ENCODE measurements around the gene MT1B. TPM values are rescaled to one million over a fixed set of nuclear protein-coding genes. Genes with fewer than 3 reads are reported as not detected.

The MT1B gene
- total RNA-seq, 2 donors from 2014 or later: not detected

- Histone ChIP-seq H3K27me3 (replicated peaks; ENCODE audit: insufficient read depth) (peaks cover 9% of the 10 kb centered on the region), H3K4me1 (ENCODE audit: control insufficient read depth in 1 of 2, low read depth in 2 of 2) (peaks cover 12 to 25% of the 10 kb centered on the region in 2 donors), H3K9me3 (no peaks in the 10 kb centered on the region), H3K4me3 (no peak overlapping the region), H3K27ac (no peak overlapping the region), H3K36me3 (no peaks in the 10 kb centered on the region)
- ATAC-seq (ENCODE audit: insufficient number of reproducible peaks, low FRiP score, low read depth): no peak
- DNase-seq (ENCODE audit: low spot score): no peak
- TF ChIP-seq, protein P1, sequence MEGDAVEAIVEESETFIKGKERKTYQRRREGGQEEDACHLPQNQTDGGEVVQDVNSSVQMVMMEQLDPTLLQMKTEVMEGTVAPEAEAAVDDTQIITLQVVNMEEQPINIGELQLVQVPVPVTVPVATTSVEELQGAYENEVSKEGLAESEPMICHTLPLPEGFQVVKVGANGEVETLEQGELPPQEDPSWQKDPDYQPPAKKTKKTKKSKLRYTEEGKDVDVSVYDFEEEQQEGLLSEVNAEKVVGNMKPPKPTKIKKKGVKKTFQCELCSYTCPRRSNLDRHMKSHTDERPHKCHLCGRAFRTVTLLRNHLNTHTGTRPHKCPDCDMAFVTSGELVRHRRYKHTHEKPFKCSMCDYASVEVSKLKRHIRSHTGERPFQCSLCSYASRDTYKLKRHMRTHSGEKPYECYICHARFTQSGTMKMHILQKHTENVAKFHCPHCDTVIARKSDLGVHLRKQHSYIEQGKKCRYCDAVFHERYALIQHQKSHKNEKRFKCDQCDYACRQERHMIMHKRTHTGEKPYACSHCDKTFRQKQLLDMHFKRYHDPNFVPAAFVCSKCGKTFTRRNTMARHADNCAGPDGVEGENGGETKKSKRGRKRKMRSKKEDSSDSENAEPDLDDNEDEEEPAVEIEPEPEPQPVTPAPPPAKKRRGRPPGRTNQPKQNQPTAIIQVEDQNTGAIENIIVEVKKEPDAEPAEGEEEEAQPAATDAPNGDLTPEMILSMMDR (IDR thresholded peaks at IDR 0.05): no peak
These were observed 27.5 kb downstream of the MT1B start for GRCh38 chr16:56679078-56679730.

DNA sequence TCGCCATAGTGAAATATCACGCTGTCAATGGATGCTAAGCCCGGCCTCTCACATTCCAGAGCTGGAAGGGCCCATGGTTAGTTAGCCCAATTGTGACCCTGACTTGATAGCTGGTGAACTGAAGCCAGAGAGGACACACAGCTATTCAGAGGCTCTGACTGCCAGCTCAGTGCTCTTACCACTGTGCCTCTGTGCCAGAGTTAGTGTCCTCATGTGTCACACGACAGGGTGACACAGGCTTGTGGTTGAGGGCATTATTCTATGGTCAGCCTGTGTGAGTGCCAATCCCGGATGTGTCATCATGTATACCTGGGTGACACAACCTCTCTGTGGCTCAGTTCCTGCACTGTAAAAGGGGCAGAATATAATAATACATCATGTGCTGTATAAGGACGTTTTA lies 28.1 kb downstream of the MT1B start:
- TF ChIP-seq, protein P1 (IDR thresholded peaks at IDR 0.05): no peak
- H3K9me3 ChIP-seq: no peaks in the 10 kb centered on the region
- no peak for ATAC-seq (ENCODE audit: insufficient number of reproducible peaks, low FRiP score, low read depth)
- H3K36me3 ChIP-seq: no peaks in the 10 kb centered on the region
- DNase-seq (ENCODE audit: low spot score): no peak
- H3K4me1 ChIP-seq (ENCODE audit: control insufficient read depth in 1 of 2, low read depth in 2 of 2): peaks cover 14 to 31% of the 10 kb centered on the region in 2 donors
- peaks cover 9% of the 10 kb centered on the region for H3K27me3 ChIP-seq (replicated peaks; ENCODE audit: insufficient read depth)
- no peak overlapping the region for H3K4me3 ChIP-seq
- H3K27ac ChIP-seq: no peak overlapping the region

DNA sequence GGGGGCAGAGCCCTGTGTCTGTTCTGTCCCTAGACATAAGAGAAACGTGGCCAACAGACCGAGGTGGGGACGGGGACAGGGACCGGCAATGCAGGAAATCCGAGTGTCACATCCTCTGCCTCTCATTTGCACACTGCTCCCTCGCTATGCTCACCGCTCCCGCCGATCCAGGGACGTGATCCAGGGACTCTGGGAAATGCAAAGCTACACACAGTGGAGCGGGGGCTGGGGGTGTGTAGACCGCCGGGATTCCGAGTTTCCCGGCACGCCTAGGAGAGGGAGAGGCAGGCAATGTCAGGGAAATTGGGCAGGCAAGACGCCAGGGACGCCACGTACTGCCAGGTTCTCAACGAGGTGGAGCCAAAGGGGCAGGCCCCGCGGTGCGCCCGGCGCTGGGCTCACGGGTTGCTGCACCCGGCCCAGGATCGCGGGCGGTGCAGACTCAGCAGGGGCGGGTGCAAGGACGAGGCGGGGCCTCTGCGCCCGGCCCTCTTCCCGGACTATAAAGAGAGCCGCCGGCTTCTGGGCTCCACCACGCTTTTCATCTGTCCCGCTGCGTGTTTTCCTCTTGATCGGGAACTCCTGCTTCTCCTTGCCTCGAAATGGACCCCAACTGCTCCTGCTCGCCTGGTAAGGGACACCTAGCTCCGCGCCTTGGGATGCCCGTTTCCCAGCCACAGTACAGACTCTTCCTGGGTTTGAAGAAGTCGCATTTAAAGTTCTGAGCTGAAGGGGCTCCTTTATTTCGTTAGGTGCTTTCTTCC lies 30.4 kb downstream of the MT1B start, which contains the start of gene MT1X:
Gene MT1X, plus strand, starts transcription at position 532 of the 764 bp plus-strand sequence. Its CDS starts 71 bp downstream, at position 603.
- peaks cover 20 to 35% of the 10 kb centered on the region in 2 donors for H3K4me1 ChIP-seq (ENCODE audit: control insufficient read depth in 1 of 2, low read depth in 2 of 2)
- peak within 1 kb of the TSS; percentile 80 for H3K27ac ChIP-seq
- ATAC-seq (ENCODE audit: insufficient number of reproducible peaks, low FRiP score, low read depth) (peak; percentile 58), DNase-seq (ENCODE audit: low spot score) (peak; percentile 80)
- TF ChIP-seq, protein P1 (IDR thresholded peaks at IDR 0.05): no peak
- H3K9me3 ChIP-seq: no peaks in the 10 kb centered on the region
- H3K4me3 ChIP-seq: peak within 1 kb of the TSS; percentile 85
- H3K36me3 ChIP-seq: no peaks in the 10 kb centered on the region
- no peaks in the 10 kb centered on the region for H3K27me3 ChIP-seq (replicated peaks; ENCODE audit: insufficient read depth)

DNA sequence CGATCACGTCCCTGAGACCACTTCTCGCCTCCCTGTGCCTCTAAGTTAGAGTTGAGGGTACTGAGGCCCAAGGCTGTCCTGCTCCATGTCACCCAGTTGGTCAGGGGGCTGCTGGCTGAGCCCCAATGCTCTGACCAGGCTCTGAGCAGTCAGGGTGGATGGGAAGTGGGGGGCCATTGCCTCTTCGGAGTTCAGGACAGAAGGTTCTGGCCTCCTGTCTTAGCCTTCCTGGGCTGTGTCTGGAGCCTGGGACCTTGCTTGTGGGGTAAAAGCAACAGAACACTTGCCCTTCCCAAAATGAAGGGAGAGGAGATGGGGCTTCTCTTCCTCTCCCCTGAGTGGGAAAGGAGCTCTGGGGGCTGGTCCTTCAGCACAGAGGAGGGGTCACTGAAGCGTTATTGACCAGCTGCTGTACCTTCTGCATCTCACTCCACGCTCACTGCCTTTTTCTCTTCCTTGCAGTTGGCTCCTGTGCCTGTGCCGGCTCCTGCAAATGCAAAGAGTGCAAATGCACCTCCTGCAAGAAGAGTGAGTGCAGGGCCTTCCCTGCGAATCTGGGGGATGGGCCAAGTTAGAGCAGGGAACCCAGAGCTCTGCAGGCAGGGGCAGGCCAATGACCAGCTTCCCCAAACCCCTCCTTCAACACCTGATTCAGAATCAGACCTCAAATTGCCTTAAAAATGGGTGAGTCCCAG lies 31.2 kb downstream of the MT1B start:
- Histone ChIP-seq H3K4me3 (peak overlapping the region; percentile 85), H3K27ac (peak overlapping the region; percentile 80), H3K36me3 (no peaks in the 10 kb centered on the region), H3K4me1 (ENCODE audit: control insufficient read depth in 1 of 2, low read depth in 2 of 2) (peaks cover 20 to 35% of the 10 kb centered on the region in 2 donors), H3K9me3 (no peaks in the 10 kb centered on the region), H3K27me3 (replicated peaks; ENCODE audit: insufficient read depth) (no peaks in the 10 kb centered on the region)
- ATAC-seq (ENCODE audit: insufficient number of reproducible peaks, low FRiP score, low read depth) (no peak), DNase-seq (ENCODE audit: low spot score) (no peak)
- TF ChIP-seq, protein P1 (IDR thresholded peaks at IDR 0.05): no peak

Data from thoracic aorta (tissue), 2 donors.